ENCODE results near the gene SAPCD2.

DNA sequence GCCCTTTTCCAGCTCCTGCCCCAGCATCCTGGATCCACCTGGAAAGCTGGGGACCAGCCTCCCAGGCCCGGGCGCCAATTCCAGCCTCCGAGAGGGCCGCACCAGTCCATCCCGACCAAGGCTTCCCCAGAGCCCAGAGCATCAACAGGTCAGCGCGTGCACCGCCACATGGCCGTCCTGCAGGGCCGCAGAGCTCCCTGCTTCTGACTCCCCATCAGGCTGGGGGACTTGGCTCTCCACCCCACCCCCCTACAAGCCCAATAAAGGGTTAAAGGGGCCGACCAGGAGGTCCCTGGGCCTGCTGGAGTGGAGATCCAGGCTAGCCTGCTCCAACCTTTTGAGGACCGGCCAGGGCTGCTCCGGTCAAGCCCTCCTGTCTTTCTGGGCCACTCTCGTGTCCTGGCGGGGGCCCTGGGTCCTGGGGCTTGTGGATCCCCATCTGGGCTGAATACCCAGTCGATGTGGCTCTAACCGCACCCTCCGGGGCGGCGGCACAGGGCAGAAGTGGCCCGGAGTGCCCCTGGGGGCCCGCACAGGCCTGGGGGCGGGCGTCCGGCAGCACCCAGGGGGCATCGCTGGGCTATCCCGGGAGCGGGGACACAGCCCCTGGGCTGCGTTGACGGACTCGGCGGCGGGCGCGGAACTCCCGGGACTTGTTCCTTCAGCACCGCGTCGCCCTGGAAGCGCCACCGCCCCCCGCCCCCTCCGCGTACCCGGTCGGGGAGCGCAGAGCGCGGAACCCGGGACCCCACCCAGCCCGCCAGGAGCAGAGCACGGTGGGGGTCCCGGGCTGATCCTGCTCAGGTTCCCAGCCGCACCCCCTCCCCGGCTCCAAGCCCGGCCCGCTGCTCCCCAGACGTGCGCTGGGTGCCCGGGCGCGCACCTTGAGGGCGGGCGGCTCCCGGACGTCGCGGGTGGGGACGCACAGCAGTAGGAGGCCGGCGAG is 17.1 kb downstream of the SAPCD2 start:
- TF ChIP-seq, protein P1, sequence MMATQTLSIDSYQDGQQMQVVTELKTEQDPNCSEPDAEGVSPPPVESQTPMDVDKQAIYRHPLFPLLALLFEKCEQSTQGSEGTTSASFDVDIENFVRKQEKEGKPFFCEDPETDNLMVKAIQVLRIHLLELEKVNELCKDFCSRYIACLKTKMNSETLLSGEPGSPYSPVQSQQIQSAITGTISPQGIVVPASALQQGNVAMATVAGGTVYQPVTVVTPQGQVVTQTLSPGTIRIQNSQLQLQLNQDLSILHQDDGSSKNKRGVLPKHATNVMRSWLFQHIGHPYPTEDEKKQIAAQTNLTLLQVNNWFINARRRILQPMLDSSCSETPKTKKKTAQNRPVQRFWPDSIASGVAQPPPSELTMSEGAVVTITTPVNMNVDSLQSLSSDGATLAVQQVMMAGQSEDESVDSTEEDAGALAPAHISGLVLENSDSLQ (IDR thresholded peaks at IDR 0.05), result no peak
- TF ChIP-seq HDGF (IDR thresholded peaks at IDR 0.05; ENCODE audit: borderline replicate concordance) (no peak), L3MBTL2 (conservative IDR thresholded peaks at IDR 0.05) (no peak), FOXM1 (IDR thresholded peaks at IDR 0.05; ENCODE audit: borderline replicate concordance) (no peak), SUZ12 (IDR thresholded peaks at IDR 0.05) (no peak), ARNT (IDR thresholded peaks at IDR 0.05) (no peak)
